ENCODE data around the gene ZNHIT2.
"Not testable (repeated sequence)": the region's sequence is repeated elsewhere in the genome, so short reads cannot be mapped to it uniquely, and the experiment has no call there.

Gene ZNHIT2

GRCh38 chr11:65133724-65134123 lies 16.2 kb upstream of the ZNHIT2 start:
- DNase-seq = no peak

- DNase-seq = peak; percentile 63
Measured at GRCh38 chr11:65132988-65133700, 15.6 kb upstream of the ZNHIT2 start.

- DNase-seq = peak; percentile 65
Measured at GRCh38 chr11:65132238-65132987, 14.9 kb upstream of the ZNHIT2 start.

GRCh38 chr11:65131895-65132237 lies 14.4 kb upstream of the ZNHIT2 start:
- DNase-seq = no peak

- no peak for DNase-seq
Measured at GRCh38 chr11:65131417-65131776, 13.9 kb upstream of the ZNHIT2 start.

GRCh38 chr11:65130631-65131416 lies 13.3 kb upstream of the ZNHIT2 start:
- no peak for DNase-seq

GRCh38 chr11:65129649-65130441 lies 12.3 kb upstream of the ZNHIT2 start:
- DNase-seq = peak; percentile 33

- no peak for DNase-seq
Measured at GRCh38 chr11:65128182-65129145, 11.0 kb upstream of the ZNHIT2 start.

GRCh38 chr11:65127473-65128181 lies 10.1 kb upstream of the ZNHIT2 start:
- no peak for DNase-seq

- DNase-seq = no peak
Measured at GRCh38 chr11:65126624-65127274, 9.2 kb upstream of the ZNHIT2 start.

GRCh38 chr11:65125197-65126056 lies 7.9 kb upstream of the ZNHIT2 start:
- DNase-seq = no peak

GRCh38 chr11:65124480-65125196 lies 7.1 kb upstream of the ZNHIT2 start:
- no peak for DNase-seq

- peak; percentile 99 for DNase-seq
Measured at GRCh38 chr11:65121865-65122696, 4.6 kb upstream of the ZNHIT2 start, which contains the start of the genes FAU and MRPL49. Gene FAU, minus strand, starts transcription at chr11:65122134. Its CDS starts 321 bp downstream, at chr11:65121813. Gene MRPL49, plus strand, starts transcription at chr11:65122321. Its CDS starts 26 bp downstream, at chr11:65122347.

- peak; percentile 44 for DNase-seq
Measured at GRCh38 chr11:65121447-65121864, 4.0 kb upstream of the ZNHIT2 start.

- no peak for DNase-seq
Measured at GRCh38 chr11:65120831-65121230, 3.3 kb upstream of the ZNHIT2 start.

- no peak for DNase-seq
Measured at GRCh38 chr11:65119670-65119995, 2.1 kb upstream of the ZNHIT2 start.

GRCh38 chr11:65118891-65119669 lies 1.6 kb upstream of the ZNHIT2 start:
- DNase-seq = not testable (repeated sequence)
